HEK293T (cell line): ENCODE results near the gene TYR.

Source experiments
- BHLHE40 ChIP-seq: fragments of 450-650 bp; IDR thresholded peaks from 2 replicates; pipeline ENCODE4 v1.6.1; 2016; ENCODE audit warnings: mild to moderate bottlenecking, moderate library complexity, borderline replicate concordance
- FOXK2 ChIP-seq: fragments of 450-650 bp; IDR thresholded peaks from 2 replicates; pipeline ENCODE4 v1.6.1; 2016; ENCODE audit warnings: mild to moderate bottlenecking
- L3MBTL2 ChIP-seq: fragments of 450-650 bp; conservative IDR thresholded peaks from 2 replicates; pipeline ENCODE4 v1.6.1; 2016; ENCODE audit warnings: mild to moderate bottlenecking
- SUZ12 ChIP-seq: fragments of 450-650 bp; IDR thresholded peaks from 2 replicates; pipeline ENCODE4 v1.6.1; 2016; ENCODE audit warnings: mild to moderate bottlenecking
- TARDBP ChIP-seq: fragments of 450-650 bp; IDR thresholded peaks from 2 replicates; pipeline ENCODE4 v1.6.1; 2016
- ZNF384 ChIP-seq: fragments of 450-650 bp; IDR thresholded peaks from 2 replicates; pipeline ENCODE4 v1.6.1; 2016

DNA sequence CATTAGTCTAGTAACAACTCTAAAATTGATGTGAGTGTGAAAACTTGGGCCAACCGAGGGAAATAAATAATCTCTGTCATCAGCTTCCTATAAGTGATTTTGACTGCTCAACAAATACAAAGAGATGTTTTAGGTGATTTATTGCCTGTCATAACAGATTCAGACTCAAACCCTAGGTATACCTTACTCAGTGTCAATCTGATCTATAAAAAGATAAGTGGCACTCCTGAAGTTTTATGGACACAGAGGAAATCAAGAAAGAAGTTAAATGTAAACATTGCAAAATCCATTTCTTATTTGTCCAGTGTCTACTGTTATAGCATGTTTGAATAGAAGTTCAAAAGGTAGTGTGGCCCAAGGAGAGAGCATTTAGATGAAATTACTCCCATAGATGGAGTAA, 30.4 kb upstream of the TYR start:
- TF ChIP-seq TARDBP (no peak), FOXK2 (no peak), ZNF384 (no peak), BHLHE40 (no peak), SUZ12 (no peak), L3MBTL2 (no peak)
